ENCODE measurements around the gene LIPH. TPM values are rescaled to one million over a fixed set of nuclear protein-coding genes. Genes with fewer than 3 reads are reported as not detected.

LIPH gene
- total and polyA plus RNA-seq, 2 of the 8 experiments (the other 6 are each of a cell fraction or from before 2014, with no cell fraction given), result 0.08 TPM; not detected in 1

GRCh38 chr3:185572183-185572582 lies 19.8 kb upstream of the LIPH start (continued):
- no peak for TF ChIP-seq CTCF (IDR thresholded peaks at IDR 0.05; ENCODE audit: control extremely low read depth in 1 of 3, insufficient read depth in 1 of 3, low read depth in 1 of 3, low read length in 3 of 3)

Measured in H1 (cell line).